ENCODE data around the gene SELENOP. TPM values are rescaled to one million over a fixed set of nuclear protein-coding genes. Genes with fewer than 3 reads are reported as not detected.
A peak's percentile ranks its signal among the peaks of the same experiment; 100 is the strongest.

Gene SELENOP
- total and polyA plus RNA-seq, 2 of the 13 experiments (the other 11 are each of a cell fraction or from before 2014, with no cell fraction given), result 1,895 to 2,083 TPM

DNA sequence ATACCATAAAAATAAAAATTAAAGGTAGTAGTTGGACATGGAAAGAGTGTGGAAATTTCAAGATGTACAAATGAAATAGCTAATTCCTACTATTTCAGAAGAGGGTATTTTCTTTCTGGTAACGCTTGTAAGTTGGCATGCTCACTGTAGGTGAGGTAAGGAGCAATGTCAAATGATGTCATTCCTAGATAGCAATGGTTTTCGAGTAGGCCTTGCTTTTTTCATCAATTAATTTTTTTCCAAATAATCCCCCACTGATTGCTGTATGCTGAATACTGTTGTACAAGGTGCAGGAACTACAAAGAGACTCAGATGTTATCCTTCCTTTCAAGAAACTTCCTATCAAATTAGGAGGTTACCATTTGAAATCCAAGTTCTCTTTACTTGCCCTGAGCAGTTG lies 928 bp upstream of the SELENOP start:
- ATAC-seq (no peak), FAIRE-seq (no peak), DNase-seq (ENCODE audit: low spot score) (no peak)
- no TSS peak for BruUV-seq (replicated peaks)
- Histone ChIP-seq H3K4me1 (ENCODE audit: insufficient read depth, low read length) (peaks cover 49% of the 10 kb centered on the region), H4K20me1 (ENCODE audit: insufficient read depth, low read length) (peaks cover 40% of the 10 kb centered on the region), H3K4me2 (ENCODE audit: low read depth, low read length) (peak overlapping the region; percentile 76), H3K4me3 (replicated peaks in 1 of 3; ENCODE audit: insufficient read depth in 1 of 3, low read depth in 2 of 3, low read length in 3 of 3) (peak overlapping the region; percentile 49 to 100 (median 84); a peak in 4 of 6 replicates), H3K36me3 (replicated peaks in 1 of 2; ENCODE audit: control insufficient read depth in 1 of 2, insufficient read depth in 2 of 2, low read length in 2 of 2) (peaks cover 0 to 21% of the 10 kb centered on the region in 2 experiments; a peak in 3 of 5 replicates), H3K27me3 (ENCODE audit: control insufficient read depth in 1 of 2, insufficient read depth in 2 of 2, low read length in 2 of 2) (peaks cover 0 to 5% of the 10 kb centered on the region in 2 experiments; a peak in 1 of 5 replicates), H3K27ac (ENCODE audit: extremely low read length, insufficient read depth, low read length) (peak overlapping the region; percentile 96), H3K9ac (ENCODE audit: insufficient read depth, low read depth, low read length) (peak overlapping the region; percentile 68), H2AFZ (ENCODE audit: low read length) (no peak overlapping the region), H3K79me2 (ENCODE audit: insufficient read depth, low read length) (peaks cover 81% of the 10 kb centered on the region), H3K9me3 (ENCODE audit: low read length) (no peaks in the 10 kb centered on the region)
- CTCF ChIA-PET (ENCODE audit: low intra/inter-chr PET ratio, low total read pairs), result no interaction called here
- 32% methylated on average over 2 of the region's 2 CpGs for WGBS (ENCODE audit: low lambda C conversion rate)
- in situ Hi-C loops (cut with HindIII; ENCODE audit: extremely low pct_ligation_motif_present, low pct_unique_long_range_greater_than_20kb) (loop anchor here (25.0 kb wide), 1 partner anchor 200 kb away; no protein-coding TSS in a partner anchor), intact Hi-C loops (cut with micrococcal nuclease; ENCODE audit: unreplicated experiment) (loop anchor here (1.0 to 10.0 kb wide), 5 partner anchors 12 to 312 kb away; partner anchors contain the start of gene ZNF131)
- POLR2A ChIA-PET, result interaction anchor here (0.7 to 7.1 kb wide), 15 partner anchors 13 to 1179 kb away, joined by 3 to 263 read pairs (median 11); partner anchors contain the start of genes FBXO4 and TMEM267
- TF ChIP-seq ATF7 (IDR thresholded peaks at IDR 0.05) (peak; percentile 54), ATF7 (CRISPR knock-in tag; IDR thresholded peaks at IDR 0.05) (no peak), ATF1 (CRISPR knock-in tag; IDR thresholded peaks at IDR 0.05) (no peak), SALL2 (CRISPR knock-in tag; IDR thresholded peaks at IDR 0.05) (no peak)

DNA sequence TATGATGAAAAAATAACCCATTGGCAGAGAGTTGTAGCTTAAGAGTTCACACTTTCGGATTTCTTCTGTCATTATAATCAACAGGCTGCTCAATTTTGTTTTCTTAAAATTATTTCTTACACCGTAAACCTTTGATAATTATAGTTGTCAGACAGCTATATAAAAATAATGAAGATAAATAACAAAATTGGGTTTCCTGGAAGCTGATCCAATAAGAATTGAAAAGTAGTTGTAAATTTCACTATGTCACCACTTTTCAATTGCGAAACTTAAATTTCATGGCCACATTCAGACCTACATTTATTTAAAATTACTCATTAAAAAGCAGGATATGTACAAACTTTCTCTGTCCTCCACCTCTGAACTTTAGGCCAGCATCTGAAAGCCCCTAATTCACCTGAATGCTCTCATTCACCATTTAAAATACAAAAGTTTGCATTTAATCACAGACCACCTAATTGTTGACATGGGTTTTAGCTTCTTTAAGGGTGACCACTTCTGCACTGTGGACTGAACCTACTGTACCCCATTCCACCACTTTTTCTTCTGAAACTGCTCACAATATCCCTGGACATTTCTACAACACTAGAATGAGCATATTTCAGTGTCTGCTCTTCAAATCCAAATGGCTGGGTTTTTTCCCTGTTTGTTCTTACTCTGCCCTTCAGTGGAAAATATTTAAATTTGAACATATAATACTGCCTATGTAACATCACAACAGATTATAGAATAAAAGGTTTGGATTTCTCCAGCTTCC lies 680 bp downstream of the SELENOP start:
- H3K79me2 ChIP-seq (ENCODE audit: insufficient read depth, low read length), result peaks cover 84% of the 10 kb centered on the region
- CTCF ChIA-PET (ENCODE audit: low intra/inter-chr PET ratio, low total read pairs), result no interaction called here
- WGBS (ENCODE audit: low lambda C conversion rate), result 2% methylated on average over 3 of the region's 3 CpGs
- POLR2A ChIA-PET, result interaction anchor here (0.9 to 7.1 kb wide), 27 partner anchors 9 to 704 kb away, joined by 3 to 263 read pairs (median 6); partner anchors contain the start of genes C5orf34 and TMEM267
- peak overlapping the region; percentile 99 for H3K9ac ChIP-seq (ENCODE audit: insufficient read depth, low read depth, low read length)
- intact Hi-C loops (cut with micrococcal nuclease; ENCODE audit: unreplicated experiment), result loop anchor here (10.0 kb wide), 2 partner anchors 204 to 314 kb away; partner anchors contain the start of gene ZNF131
- H3K36me3 ChIP-seq (replicated peaks in 1 of 2; ENCODE audit: control insufficient read depth in 1 of 2, insufficient read depth in 2 of 2, low read length in 2 of 2), result peaks cover under 1 to 37% of the 10 kb centered on the region in 2 experiments
- no peak overlapping the region for H2AFZ ChIP-seq (ENCODE audit: low read length)
- peak overlapping the region; percentile 72 to 100 (median 84) for H3K4me3 ChIP-seq (replicated peaks in 1 of 3; ENCODE audit: insufficient read depth in 1 of 3, low read depth in 2 of 3, low read length in 3 of 3)
- peaks cover 52% of the 10 kb centered on the region for H3K4me1 ChIP-seq (ENCODE audit: insufficient read depth, low read length)
- in situ Hi-C loops (cut with HindIII; ENCODE audit: extremely low pct_ligation_motif_present, low pct_unique_long_range_greater_than_20kb), result loop anchor here (25.0 kb wide), 1 partner anchor 201 kb away; no protein-coding TSS in a partner anchor
- no peak for DNase-seq (ENCODE audit: low spot score)
- ATAC-seq, result no peak
- no peaks in the 10 kb centered on the region for H3K9me3 ChIP-seq (ENCODE audit: low read length)
- TSS peak; percentile 79 for BruUV-seq (replicated peaks)
- peak overlapping the region; percentile 60 for H3K4me2 ChIP-seq (ENCODE audit: low read depth, low read length)
- peaks cover 56% of the 10 kb centered on the region for H4K20me1 ChIP-seq (ENCODE audit: insufficient read depth, low read length)
- H3K27ac ChIP-seq (ENCODE audit: extremely low read length, insufficient read depth, low read length), result peak overlapping the region; percentile 96
- FAIRE-seq, result no peak
- H3K27me3 ChIP-seq (ENCODE audit: control insufficient read depth in 1 of 2, insufficient read depth in 2 of 2, low read length in 2 of 2), result peaks cover 0 to 5% of the 10 kb centered on the region in 2 experiments; a peak in 1 of 5 replicates
- no peak for TF ChIP-seq TBX2 (CRISPR knock-in tag; IDR thresholded peaks at IDR 0.05; ENCODE audit: borderline replicate concordance)
- peak; percentile 5; the same call in 1 of the 2 replicates for TF ChIP-seq TGIF2 (CRISPR knock-in tag; IDR thresholded peaks at IDR 0.05)
- TF ChIP-seq TCF12 (IDR thresholded peaks at IDR 0.05), result no peak
- TF ChIP-seq TCF12 (CRISPR knock-in tag; IDR thresholded peaks at IDR 0.05), result 0 out of 2 replicates have a peak, but pooled peaks have one; percentile 1
- TF ChIP-seq ZNF674 (CRISPR knock-in tag; IDR thresholded peaks at IDR 0.05; ENCODE audit: low read depth), result no peak
- peak; percentile 66 for TF ChIP-seq AGO2 (optimal IDR thresholded peaks at IDR 0.05; ENCODE audit: low read depth, low read length)
- TF ChIP-seq, protein P1, sequence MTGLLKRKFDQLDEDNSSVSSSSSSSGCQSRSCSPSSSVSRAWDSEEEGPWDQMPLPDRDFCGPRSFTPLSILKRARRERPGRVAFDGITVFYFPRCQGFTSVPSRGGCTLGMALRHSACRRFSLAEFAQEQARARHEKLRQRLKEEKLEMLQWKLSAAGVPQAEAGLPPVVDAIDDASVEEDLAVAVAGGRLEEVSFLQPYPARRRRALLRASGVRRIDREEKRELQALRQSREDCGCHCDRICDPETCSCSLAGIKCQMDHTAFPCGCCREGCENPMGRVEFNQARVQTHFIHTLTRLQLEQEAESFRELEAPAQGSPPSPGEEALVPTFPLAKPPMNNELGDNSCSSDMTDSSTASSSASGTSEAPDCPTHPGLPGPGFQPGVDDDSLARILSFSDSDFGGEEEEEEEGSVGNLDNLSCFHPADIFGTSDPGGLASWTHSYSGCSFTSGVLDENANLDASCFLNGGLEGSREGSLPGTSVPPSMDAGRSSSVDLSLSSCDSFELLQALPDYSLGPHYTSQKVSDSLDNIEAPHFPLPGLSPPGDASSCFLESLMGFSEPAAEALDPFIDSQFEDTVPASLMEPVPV (CRISPR knock-in tag; IDR thresholded peaks at IDR 0.05), result 0 out of 2 replicates have a peak, but pooled peaks have one; percentile 42
- TF ChIP-seq PCBP2 (optimal IDR thresholded peaks at IDR 0.05; ENCODE audit: low read depth, low read length, poor library complexity, severe bottlenecking), result no peak
- peak; percentile 86; the same call in 1 of the 2 replicates for TF ChIP-seq SSRP1 (CRISPR knock-in tag; IDR thresholded peaks at IDR 0.05)
- no peak for TF ChIP-seq STAT5B (CRISPR knock-in tag; IDR thresholded peaks at IDR 0.05)
- TF ChIP-seq ZMYM3 (CRISPR knock-in tag; IDR thresholded peaks at IDR 0.05), result no peak
